NCI-H748 treated with DMSO at 0.1 percent for 48 hours (cell line): ENCODE measurements around the gene REEP6.
"Not testable (repeated sequence)": the region's sequence is repeated elsewhere in the genome, so short reads cannot be mapped to it uniquely, and the experiment has no call there.

Experiments
- DNase-seq: peaks from one replicate; lab custom pipeline; 2025; lab: John Stamatoyannopoulos, UW

Gene REEP6

GRCh38 chr19:1472231-1473084 is 18.5 kb upstream of the REEP6 start:
- no peak for DNase-seq

GRCh38 chr19:1473085-1473851 is 17.7 kb upstream of the REEP6 start:
- no peak for DNase-seq

GRCh38 chr19:1474011-1474764 is 16.8 kb upstream of the REEP6 start:
- no peak for DNase-seq

GRCh38 chr19:1474765-1475351 is 16.1 kb upstream of the REEP6 start:
- DNase-seq, result no peak

- DNase-seq, result no peak
These were observed 15.1 kb upstream of the REEP6 start for GRCh38 chr19:1475751-1476437.

GRCh38 chr19:1477056-1477455 is 13.9 kb upstream of the REEP6 start:
- DNase-seq, result not testable (repeated sequence)

- DNase-seq, result peak; percentile 67
These were observed 11.9 kb upstream of the REEP6 start, which contains the start of gene C19orf25 for GRCh38 chr19:1478934-1479707. Gene C19orf25, minus strand, starts transcription at chr19:1479215. Its CDS starts 312 bp downstream, at chr19:1478903.

GRCh38 chr19:1481224-1481892 is 9.6 kb upstream of the REEP6 start:
- no peak for DNase-seq

- DNase-seq, result no peak
These were observed 9.1 kb upstream of the REEP6 start for GRCh38 chr19:1481893-1482360.

- DNase-seq, result no peak
These were observed 8.4 kb upstream of the REEP6 start for GRCh38 chr19:1482361-1483130.

- no peak for DNase-seq
These were observed 7.6 kb upstream of the REEP6 start for GRCh38 chr19:1483131-1483978.

- DNase-seq, result no peak
These were observed 7.0 kb upstream of the REEP6 start for GRCh38 chr19:1483979-1484428.

- DNase-seq, result no peak
These were observed 4.0 kb upstream of the REEP6 start for GRCh38 chr19:1486720-1487575.

GRCh38 chr19:1487576-1488281 is 3.3 kb upstream of the REEP6 start:
- no peak for DNase-seq

- no peak for DNase-seq
These were observed 2.7 kb upstream of the REEP6 start for GRCh38 chr19:1488282-1488601.

GRCh38 chr19:1489463-1490310 is 1.3 kb upstream of the REEP6 start:
- DNase-seq, result no peak
